ENCODE data around the gene ARHGEF12.

DNA sequence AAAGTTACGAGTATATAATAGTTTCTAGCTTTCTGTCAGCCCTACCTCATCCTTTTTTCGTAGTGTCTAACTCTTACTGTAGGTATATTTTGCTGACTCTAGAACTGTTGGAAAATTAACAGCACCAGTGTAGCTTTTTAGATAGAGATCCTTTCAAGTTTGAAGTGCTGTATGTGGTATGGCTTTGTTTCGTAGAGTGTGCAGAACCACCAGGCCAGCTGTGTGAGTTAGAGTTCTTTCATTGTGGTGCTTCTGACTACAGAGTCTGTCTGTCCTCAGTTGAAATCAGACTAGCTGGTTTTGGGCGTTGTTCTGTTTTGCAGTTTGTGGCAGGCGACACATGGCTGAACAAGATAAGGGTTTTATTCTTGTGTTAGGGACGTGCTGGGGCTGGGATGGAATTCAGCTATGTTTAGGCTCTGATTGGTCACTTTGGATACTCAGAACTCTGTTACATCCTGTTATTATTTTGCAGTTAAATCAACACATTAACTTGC lies 3.2 kb downstream of the ARHGEF12 start:
- TF ChIP-seq JUN (IDR thresholded peaks at IDR 0.05) (no peak), FOSL2 (IDR thresholded peaks at IDR 0.05) (no peak), FOSL2 (CRISPR knock-in tag; IDR thresholded peaks at IDR 0.05) (no peak)
- TF ChIP-seq, protein P1, sequence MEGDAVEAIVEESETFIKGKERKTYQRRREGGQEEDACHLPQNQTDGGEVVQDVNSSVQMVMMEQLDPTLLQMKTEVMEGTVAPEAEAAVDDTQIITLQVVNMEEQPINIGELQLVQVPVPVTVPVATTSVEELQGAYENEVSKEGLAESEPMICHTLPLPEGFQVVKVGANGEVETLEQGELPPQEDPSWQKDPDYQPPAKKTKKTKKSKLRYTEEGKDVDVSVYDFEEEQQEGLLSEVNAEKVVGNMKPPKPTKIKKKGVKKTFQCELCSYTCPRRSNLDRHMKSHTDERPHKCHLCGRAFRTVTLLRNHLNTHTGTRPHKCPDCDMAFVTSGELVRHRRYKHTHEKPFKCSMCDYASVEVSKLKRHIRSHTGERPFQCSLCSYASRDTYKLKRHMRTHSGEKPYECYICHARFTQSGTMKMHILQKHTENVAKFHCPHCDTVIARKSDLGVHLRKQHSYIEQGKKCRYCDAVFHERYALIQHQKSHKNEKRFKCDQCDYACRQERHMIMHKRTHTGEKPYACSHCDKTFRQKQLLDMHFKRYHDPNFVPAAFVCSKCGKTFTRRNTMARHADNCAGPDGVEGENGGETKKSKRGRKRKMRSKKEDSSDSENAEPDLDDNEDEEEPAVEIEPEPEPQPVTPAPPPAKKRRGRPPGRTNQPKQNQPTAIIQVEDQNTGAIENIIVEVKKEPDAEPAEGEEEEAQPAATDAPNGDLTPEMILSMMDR (IDR thresholded peaks at IDR 0.05), result no peak
